Upper lobe of right lung (tissue), 1 donor: Measurements from ENCODE around the gene MAK. TPM values are rescaled to one million over a fixed set of nuclear protein-coding genes. Genes with fewer than 3 reads are reported as not detected.
A peak's percentile ranks its signal among the peaks of the same experiment; 100 is the strongest.
"Not testable (repeated sequence)": the region's sequence is repeated elsewhere in the genome, so short reads cannot be mapped to it uniquely, and the experiment has no call there.

ENCODE experiments used
- ATAC-seq: fragments of 200-7000 bp; cut with Tn5 transposase; one replicate; pipeline ENCODE4 v1.9.1; 2020; ENCODE audit warnings: mild to moderate bottlenecking, moderate library complexity
- DNase-seq: peaks from one replicate; pipeline ENCODE4 v3.0.0-alpha.2; 2020
- H3K27ac ChIP-seq: fragments of 200-600 bp; one replicate; pipeline ENCODE4 v1.8.0; 2022
- H3K27me3 ChIP-seq: fragments of 200-600 bp; one replicate; pipeline ENCODE4 v1.8.0; 2022; ENCODE audit warnings: mild to moderate bottlenecking
- H3K36me3 ChIP-seq: fragments of 200-600 bp; one replicate; pipeline ENCODE4 v1.8.0; 2022
- H3K4me1 ChIP-seq: fragments of 200-600 bp; one replicate; pipeline ENCODE4 v1.8.0; 2022
- H3K4me3 ChIP-seq: fragments of 200-600 bp; one replicate; pipeline ENCODE4 v1.8.0; 2022; ENCODE audit warnings: mild to moderate bottlenecking
- H3K9me3 ChIP-seq: fragments of 200-600 bp; one replicate; pipeline ENCODE4 v1.8.0; 2022
- CTCF ChIP-seq: fragments of 200-600 bp; IDR thresholded peaks from one replicate; pipeline ENCODE4 v1.8.0; 2022; ENCODE audit warnings: antibody characterized with exemption
- intact Hi-C: fragments of 100-400 bp; cut with DNase I; formaldehyde crosslinking; loops from one replicate; pipeline ENCODE4 v1.11.0; 2022
- total RNA-seq: library from RNA; stranded (reverse); fragmentation: NEBNext Ultra II Directional; extraction: Animal tissue kit (Norgen Biotek cat#: 25700); gene quantifications from one replicate; pipeline ENCODE4 v1.2.1, GENCODE V29; 2021
- donor health status: DM: no; HTN: yes; CAD: no; lungs with severe emphysema.

MAK gene
- total RNA-seq, 1 donor from 2014 or later: 0.29 TPM

- no peak for DNase-seq
These were observed 44.4 kb upstream of the MAK start for GRCh38 chr6:10882657-10883171.

DNA sequence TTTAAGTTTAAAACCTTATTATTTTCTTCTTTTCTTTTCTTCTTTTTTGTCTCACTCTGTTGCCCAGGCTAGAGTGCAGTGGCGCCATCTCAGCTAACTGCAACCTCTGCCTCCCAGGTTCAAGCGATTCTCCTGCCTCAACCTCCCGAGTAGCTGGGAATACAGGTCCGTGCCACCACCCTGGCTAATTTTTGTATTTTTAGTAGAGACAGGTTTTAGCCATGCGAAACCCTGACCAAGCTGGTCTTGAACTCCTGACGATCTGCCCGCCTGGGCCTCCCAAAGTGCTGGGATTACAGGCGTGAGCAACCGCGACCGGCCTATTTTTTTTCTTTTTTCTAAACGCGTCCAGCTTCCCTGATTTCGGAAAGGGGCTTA, 43.9 kb upstream of the MAK start:
- intact Hi-C loops, H3K36me3 ChIP-seq, DNase-seq, ATAC-seq, H3K4me3 ChIP-seq, H3K9me3 ChIP-seq, H3K4me1 ChIP-seq, H3K27ac ChIP-seq: not testable (repeated sequence)
- H3K27me3 ChIP-seq: peaks cover 69% of the 10 kb centered on the region

More at GRCh38 chr6:10882657-10883171, 44.4 kb upstream of the MAK start:
- H3K4me1 ChIP-seq: no peaks in the 10 kb centered on the region
- no peaks in the 10 kb centered on the region for H3K9me3 ChIP-seq
- intact Hi-C loops: no loop called here
- peak; percentile 24 for ATAC-seq
- H3K4me3 ChIP-seq: no peak overlapping the region
- peaks cover 73% of the 10 kb centered on the region for H3K27me3 ChIP-seq
- H3K27ac ChIP-seq: no peak overlapping the region
- no peak for TF ChIP-seq CTCF
- H3K36me3 ChIP-seq: no peaks in the 10 kb centered on the region

- peaks cover 53% of the 10 kb centered on the region for H3K27me3 ChIP-seq
- H3K4me3 ChIP-seq: no peak overlapping the region
- DNase-seq (no peak), ATAC-seq (no peak)
- H3K27ac ChIP-seq: no peak overlapping the region
- no peak for TF ChIP-seq CTCF
- no peaks in the 10 kb centered on the region for H3K4me1 ChIP-seq
- intact Hi-C loops: no loop called here
- H3K9me3 ChIP-seq: no peaks in the 10 kb centered on the region
- no peaks in the 10 kb centered on the region for H3K36me3 ChIP-seq
These were observed 42.0 kb upstream of the MAK start for GRCh38 chr6:10880366-10880765.

DNA sequence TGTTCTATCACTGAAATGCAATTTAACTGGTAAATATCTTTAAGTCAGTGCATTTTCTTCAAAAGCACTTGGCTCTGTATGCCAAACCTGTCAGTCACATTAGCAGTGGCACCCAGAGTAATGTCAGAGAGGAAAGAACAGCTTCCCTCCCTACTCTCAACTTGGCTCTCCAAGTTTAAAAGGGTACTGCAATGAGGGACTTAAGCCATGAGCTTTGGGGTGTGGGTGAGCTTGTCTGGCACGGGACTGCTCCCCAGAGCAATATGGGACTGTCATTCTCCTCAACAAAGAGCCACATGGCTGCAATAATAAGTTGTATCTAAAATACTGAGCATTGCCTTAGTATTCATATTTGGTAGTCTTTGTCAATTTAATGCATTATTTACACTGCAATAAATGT, 39.5 kb upstream of the MAK start:
- no peak for DNase-seq
- intact Hi-C loops: no loop called here
- TF ChIP-seq CTCF: no peak
- Histone ChIP-seq H3K9me3 (no peaks in the 10 kb centered on the region), H3K4me1 (no peaks in the 10 kb centered on the region), H3K4me3 (no peak overlapping the region), H3K36me3 (no peaks in the 10 kb centered on the region), H3K27me3 (peaks cover 29% of the 10 kb centered on the region), H3K27ac (no peak overlapping the region)
- no peak for ATAC-seq

- Histone ChIP-seq H3K27me3 (peaks cover 21% of the 10 kb centered on the region), H3K4me1 (no peaks in the 10 kb centered on the region), H3K4me3 (no peak overlapping the region), H3K36me3 (no peaks in the 10 kb centered on the region), H3K27ac (no peak overlapping the region), H3K9me3 (no peaks in the 10 kb centered on the region)
- intact Hi-C loops: no loop called here
- ATAC-seq: no peak
- TF ChIP-seq CTCF: no peak
- no peak for DNase-seq
These were observed 38.7 kb upstream of the MAK start for GRCh38 chr6:10877012-10877411.

DNA sequence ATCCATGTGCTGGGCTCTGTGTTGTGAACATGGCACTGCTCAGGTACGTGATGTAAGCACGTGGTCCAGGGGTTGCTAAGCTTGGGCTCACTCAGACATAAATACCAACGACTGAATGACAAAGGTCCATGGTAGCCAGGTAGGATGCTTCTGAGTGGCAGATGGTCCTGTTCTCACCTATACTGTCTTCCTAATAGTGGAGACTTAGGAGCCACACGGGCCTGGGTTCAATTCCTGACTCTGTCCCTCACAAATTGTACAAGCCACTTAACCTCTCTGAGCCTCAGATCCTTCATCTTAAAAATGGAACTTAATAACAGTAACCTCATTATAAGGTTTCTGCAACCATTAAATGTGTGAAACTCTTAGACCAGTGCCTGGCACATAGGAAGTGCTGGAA, 36.7 kb upstream of the MAK start:
- TF ChIP-seq CTCF: no peak
- intact Hi-C loops: no loop called here
- H3K27me3 ChIP-seq: peaks cover 8% of the 10 kb centered on the region
- H3K4me3 ChIP-seq: no peak overlapping the region
- H3K36me3 ChIP-seq: no peaks in the 10 kb centered on the region
- H3K27ac ChIP-seq: no peak overlapping the region
- no peak for DNase-seq
- no peaks in the 10 kb centered on the region for H3K4me1 ChIP-seq
- ATAC-seq: no peak
- no peaks in the 10 kb centered on the region for H3K9me3 ChIP-seq
